ENCODE data around the gene STIP1.

DNA sequence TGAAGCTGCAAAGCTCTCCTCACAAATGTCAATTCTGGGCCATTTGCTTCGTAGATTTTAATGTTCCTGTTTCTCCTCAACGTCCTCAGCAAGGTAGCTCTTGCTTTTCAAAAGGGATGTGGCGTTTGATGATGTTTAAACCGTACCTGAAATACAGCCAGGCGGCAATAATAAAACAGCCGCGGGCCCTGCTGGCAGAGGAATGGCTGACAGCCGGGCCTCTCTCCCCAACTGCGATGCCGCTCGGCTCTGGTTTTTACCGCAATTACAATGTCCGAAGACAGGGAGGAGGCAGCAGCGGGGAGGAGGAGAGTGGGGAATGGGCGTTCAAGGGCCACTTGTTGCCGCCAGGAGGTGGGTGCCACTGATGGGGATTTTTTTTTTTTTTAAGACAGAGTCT is 47.6 kb upstream of the STIP1 start:
- no peak for TF ChIP-seq EZH2 (IDR thresholded peaks at IDR 0.05; ENCODE audit: borderline replicate concordance, control insufficient read depth, low read depth, low read length)
- TF ChIP-seq, protein P1, sequence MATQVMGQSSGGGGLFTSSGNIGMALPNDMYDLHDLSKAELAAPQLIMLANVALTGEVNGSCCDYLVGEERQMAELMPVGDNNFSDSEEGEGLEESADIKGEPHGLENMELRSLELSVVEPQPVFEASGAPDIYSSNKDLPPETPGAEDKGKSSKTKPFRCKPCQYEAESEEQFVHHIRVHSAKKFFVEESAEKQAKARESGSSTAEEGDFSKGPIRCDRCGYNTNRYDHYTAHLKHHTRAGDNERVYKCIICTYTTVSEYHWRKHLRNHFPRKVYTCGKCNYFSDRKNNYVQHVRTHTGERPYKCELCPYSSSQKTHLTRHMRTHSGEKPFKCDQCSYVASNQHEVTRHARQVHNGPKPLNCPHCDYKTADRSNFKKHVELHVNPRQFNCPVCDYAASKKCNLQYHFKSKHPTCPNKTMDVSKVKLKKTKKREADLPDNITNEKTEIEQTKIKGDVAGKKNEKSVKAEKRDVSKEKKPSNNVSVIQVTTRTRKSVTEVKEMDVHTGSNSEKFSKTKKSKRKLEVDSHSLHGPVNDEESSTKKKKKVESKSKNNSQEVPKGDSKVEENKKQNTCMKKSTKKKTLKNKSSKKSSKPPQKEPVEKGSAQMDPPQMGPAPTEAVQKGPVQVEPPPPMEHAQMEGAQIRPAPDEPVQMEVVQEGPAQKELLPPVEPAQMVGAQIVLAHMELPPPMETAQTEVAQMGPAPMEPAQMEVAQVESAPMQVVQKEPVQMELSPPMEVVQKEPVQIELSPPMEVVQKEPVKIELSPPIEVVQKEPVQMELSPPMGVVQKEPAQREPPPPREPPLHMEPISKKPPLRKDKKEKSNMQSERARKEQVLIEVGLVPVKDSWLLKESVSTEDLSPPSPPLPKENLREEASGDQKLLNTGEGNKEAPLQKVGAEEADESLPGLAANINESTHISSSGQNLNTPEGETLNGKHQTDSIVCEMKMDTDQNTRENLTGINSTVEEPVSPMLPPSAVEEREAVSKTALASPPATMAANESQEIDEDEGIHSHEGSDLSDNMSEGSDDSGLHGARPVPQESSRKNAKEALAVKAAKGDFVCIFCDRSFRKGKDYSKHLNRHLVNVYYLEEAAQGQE (IDR thresholded peaks at IDR 0.05; ENCODE audit: low read depth, low read length), result no peak

All from GM12878 (cell line).